PC-9 (cell line): ENCODE data around the gene CCDC154.

Experiments used
- EZH2 ChIP-seq: fragments of 200-600 bp; sonication (generic); IDR thresholded peaks from 2 replicates; pipeline ENCODE4 v1.8.0; 2017; ENCODE audit warnings: antibody characterized with exemption, low read depth
- TF ChIP-seq, protein P1 (sequence below): fragments of 200-600 bp; sonication (generic); conservative IDR thresholded peaks from 2 replicates; pipeline ENCODE4 v1.6.1; 2017; ENCODE audit warnings: mixed run types, antibody characterized with exemption, mild to moderate bottlenecking, moderate library complexity

- TF ChIP-seq, protein P1, sequence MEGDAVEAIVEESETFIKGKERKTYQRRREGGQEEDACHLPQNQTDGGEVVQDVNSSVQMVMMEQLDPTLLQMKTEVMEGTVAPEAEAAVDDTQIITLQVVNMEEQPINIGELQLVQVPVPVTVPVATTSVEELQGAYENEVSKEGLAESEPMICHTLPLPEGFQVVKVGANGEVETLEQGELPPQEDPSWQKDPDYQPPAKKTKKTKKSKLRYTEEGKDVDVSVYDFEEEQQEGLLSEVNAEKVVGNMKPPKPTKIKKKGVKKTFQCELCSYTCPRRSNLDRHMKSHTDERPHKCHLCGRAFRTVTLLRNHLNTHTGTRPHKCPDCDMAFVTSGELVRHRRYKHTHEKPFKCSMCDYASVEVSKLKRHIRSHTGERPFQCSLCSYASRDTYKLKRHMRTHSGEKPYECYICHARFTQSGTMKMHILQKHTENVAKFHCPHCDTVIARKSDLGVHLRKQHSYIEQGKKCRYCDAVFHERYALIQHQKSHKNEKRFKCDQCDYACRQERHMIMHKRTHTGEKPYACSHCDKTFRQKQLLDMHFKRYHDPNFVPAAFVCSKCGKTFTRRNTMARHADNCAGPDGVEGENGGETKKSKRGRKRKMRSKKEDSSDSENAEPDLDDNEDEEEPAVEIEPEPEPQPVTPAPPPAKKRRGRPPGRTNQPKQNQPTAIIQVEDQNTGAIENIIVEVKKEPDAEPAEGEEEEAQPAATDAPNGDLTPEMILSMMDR = no peak
- TF ChIP-seq EZH2 = no peak
These were observed 25.4 kb upstream of the CCDC154 start for GRCh38 chr16:1469693-1470201.
